ENCODE results near the gene LPCAT4. TPM values are rescaled to one million over a fixed set of nuclear protein-coding genes. Genes with fewer than 3 reads are reported as not detected.

LPCAT4 gene
- total RNA-seq, 1 donor from 2014 or later = 47.4 TPM

DNA sequence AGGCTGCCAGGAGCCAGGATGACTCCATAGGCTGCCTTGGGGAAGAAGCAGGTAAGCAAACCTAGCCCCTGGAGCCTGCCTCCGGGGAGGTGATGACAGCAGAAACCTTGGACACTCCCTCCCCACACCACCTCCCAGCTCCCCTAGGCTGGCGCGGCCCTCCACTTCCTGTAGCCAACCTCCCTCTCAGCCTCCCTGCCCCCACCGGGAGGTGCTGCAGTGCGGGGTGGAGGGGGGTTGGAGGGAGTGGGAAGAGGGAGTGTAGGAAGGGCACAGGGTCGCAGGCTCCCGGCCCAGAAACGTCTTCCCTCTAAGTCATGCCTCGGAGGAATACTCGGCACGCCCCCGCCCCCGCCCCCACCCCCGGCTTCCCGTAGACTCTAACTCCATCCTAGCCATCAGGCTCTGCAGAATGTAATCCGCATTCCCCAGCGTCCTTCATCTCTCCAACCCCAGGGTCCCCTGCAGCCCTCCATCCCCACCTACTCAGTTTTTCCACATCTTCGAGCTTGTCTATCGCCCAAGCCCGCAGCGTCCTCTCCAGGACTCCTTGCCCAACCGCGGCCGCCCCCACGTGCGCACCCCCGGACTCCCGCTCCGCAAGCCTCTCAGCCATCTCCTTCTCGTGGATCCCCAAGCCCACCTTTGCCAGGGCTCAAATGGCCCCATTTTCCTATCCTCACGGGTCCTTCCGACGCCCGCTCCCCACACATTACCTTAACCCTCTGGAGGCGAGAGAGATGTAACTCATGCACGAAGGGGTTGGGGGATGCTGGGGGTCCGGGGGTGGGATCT is 528 bp downstream of the LPCAT4 start:
- H3K9me3 ChIP-seq = no peaks in the 10 kb centered on the region
- intact Hi-C loops (cut with DNase I) = loop anchor here (2.0 to 10.0 kb wide), 2 partner anchors 24 to 122 kb away; partner anchors contain the start of genes NOP10 and NUTM1
- H3K27me3 ChIP-seq = no peaks in the 10 kb centered on the region
- H3K36me3 ChIP-seq = peaks cover 0 to 10% of the 10 kb centered on the region in 2 donors
- no peak for TF ChIP-seq POLR2A (IDR thresholded peaks at IDR 0.05)
- TF ChIP-seq, protein P1, sequence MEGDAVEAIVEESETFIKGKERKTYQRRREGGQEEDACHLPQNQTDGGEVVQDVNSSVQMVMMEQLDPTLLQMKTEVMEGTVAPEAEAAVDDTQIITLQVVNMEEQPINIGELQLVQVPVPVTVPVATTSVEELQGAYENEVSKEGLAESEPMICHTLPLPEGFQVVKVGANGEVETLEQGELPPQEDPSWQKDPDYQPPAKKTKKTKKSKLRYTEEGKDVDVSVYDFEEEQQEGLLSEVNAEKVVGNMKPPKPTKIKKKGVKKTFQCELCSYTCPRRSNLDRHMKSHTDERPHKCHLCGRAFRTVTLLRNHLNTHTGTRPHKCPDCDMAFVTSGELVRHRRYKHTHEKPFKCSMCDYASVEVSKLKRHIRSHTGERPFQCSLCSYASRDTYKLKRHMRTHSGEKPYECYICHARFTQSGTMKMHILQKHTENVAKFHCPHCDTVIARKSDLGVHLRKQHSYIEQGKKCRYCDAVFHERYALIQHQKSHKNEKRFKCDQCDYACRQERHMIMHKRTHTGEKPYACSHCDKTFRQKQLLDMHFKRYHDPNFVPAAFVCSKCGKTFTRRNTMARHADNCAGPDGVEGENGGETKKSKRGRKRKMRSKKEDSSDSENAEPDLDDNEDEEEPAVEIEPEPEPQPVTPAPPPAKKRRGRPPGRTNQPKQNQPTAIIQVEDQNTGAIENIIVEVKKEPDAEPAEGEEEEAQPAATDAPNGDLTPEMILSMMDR (IDR thresholded peaks at IDR 0.05) = no peak
- peak in 1 of 2 donors; percentile 3 for TF ChIP-seq POLR2AphosphoS5 (IDR thresholded peaks at IDR 0.05; ENCODE audit: insufficient read depth in 1 of 2, low read depth in 1 of 2)
- H3K27ac ChIP-seq = peak overlapping the region; percentile 99
- DNase-seq (ENCODE audit: extremely low spot score in 2 of 2) = no peak
- H3K4me1 ChIP-seq = peaks cover 28% of the 10 kb centered on the region
- peak overlapping the region; percentile 76 to 91 for H3K4me3 ChIP-seq

- Histone ChIP-seq H3K36me3 (peaks cover 0 to 10% of the 10 kb centered on the region in 2 donors), H3K4me1 (peaks cover 28% of the 10 kb centered on the region), H3K4me3 (peak overlapping the region; percentile 76 to 91), H3K9me3 (no peaks in the 10 kb centered on the region), H3K27ac (peak overlapping the region; percentile 99), H3K27me3 (no peaks in the 10 kb centered on the region)
- DNase-seq (ENCODE audit: extremely low spot score in 2 of 2) = no peak
- TF ChIP-seq, protein P1 (IDR thresholded peaks at IDR 0.05) = no peak
- no peak for TF ChIP-seq POLR2AphosphoS5 (IDR thresholded peaks at IDR 0.05; ENCODE audit: insufficient read depth in 1 of 2, low read depth in 1 of 2)
- TF ChIP-seq POLR2A (IDR thresholded peaks at IDR 0.05) = no peak
- intact Hi-C loops (cut with DNase I) = loop anchor here (2.0 to 10.0 kb wide), 2 partner anchors 23 to 121 kb away; partner anchors contain the start of genes NOP10 and NUTM1
Measured at GRCh38 chr15:34365836-34366235, 1.2 kb downstream of the LPCAT4 start.

DNA sequence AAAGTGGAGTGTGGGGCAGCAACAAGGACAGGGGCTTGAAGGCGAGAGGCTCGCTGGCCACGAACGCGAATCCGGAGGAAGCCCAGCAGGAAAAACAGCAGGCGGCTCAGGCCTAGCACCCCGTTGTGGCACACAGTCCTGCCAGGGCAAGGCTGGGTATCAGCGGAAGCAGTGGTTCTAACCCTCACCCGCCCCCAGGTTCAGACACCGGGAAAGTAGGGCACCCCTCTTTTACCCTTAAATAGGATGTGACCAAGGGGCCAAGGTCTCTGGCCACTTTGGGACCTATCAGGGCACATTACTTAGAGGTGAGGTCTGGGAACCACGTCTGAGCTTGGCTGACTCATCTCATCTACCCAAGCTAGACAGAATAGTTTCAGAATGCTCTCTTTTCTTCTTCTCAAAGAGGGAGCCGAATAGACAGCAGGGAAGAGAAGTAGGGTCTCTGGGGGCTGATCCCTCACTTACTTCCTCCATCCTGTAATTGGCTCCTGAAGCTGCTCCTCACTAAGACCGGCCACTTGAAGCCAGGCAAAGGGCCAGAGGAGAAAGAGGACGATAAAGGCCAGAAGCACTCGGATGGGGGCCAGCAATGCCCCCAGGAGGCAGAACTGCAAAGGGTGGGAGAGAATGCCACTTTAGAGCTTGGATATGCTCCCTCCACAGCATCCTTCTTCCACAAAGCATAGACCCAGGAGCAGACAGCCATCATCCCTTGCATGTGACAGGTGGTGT is 1.7 kb downstream of the LPCAT4 start:
- no peaks in the 10 kb centered on the region for H3K9me3 ChIP-seq
- peaks cover 0 to 10% of the 10 kb centered on the region in 2 donors for H3K36me3 ChIP-seq
- no peak for DNase-seq (ENCODE audit: extremely low spot score in 2 of 2)
- TF ChIP-seq POLR2AphosphoS5 (IDR thresholded peaks at IDR 0.05; ENCODE audit: insufficient read depth in 1 of 2, low read depth in 1 of 2) (no peak), POLR2A (IDR thresholded peaks at IDR 0.05) (no peak)
- TF ChIP-seq, protein P1 (IDR thresholded peaks at IDR 0.05) = no peak
- intact Hi-C loops (cut with DNase I) = loop anchor here (10.0 kb wide), 1 partner anchor 120 kb away; no protein-coding TSS in a partner anchor
- H3K27me3 ChIP-seq = no peaks in the 10 kb centered on the region
- peak overlapping the region; percentile 21 for H3K27ac ChIP-seq
- peaks cover 28% of the 10 kb centered on the region for H3K4me1 ChIP-seq
- H3K4me3 ChIP-seq = peak overlapping the region; percentile 76 to 91

GRCh38 chr15:34364041-34364440 is 3.0 kb downstream of the LPCAT4 start:
- peaks cover 36% of the 10 kb centered on the region for H3K4me1 ChIP-seq
- H3K4me3 ChIP-seq = no peak overlapping the region
- no peaks in the 10 kb centered on the region for H3K9me3 ChIP-seq
- TF ChIP-seq POLR2A (IDR thresholded peaks at IDR 0.05) = no peak
- no peak for TF ChIP-seq POLR2AphosphoS5 (IDR thresholded peaks at IDR 0.05; ENCODE audit: insufficient read depth in 1 of 2, low read depth in 1 of 2)
- TF ChIP-seq, protein P1 (IDR thresholded peaks at IDR 0.05) = no peak
- no peaks in the 10 kb centered on the region for H3K27me3 ChIP-seq
- intact Hi-C loops (cut with DNase I) = loop anchor here (10.0 kb wide), 1 partner anchor 119 kb away; no protein-coding TSS in a partner anchor
- DNase-seq (ENCODE audit: extremely low spot score in 2 of 2) = no peak
- H3K27ac ChIP-seq = no peak overlapping the region
- H3K36me3 ChIP-seq = peaks cover 0 to 10% of the 10 kb centered on the region in 2 donors

All from vagina (tissue), 2 donors.